ENCODE measurements around the gene PNKP.

Gene PNKP

DNA sequence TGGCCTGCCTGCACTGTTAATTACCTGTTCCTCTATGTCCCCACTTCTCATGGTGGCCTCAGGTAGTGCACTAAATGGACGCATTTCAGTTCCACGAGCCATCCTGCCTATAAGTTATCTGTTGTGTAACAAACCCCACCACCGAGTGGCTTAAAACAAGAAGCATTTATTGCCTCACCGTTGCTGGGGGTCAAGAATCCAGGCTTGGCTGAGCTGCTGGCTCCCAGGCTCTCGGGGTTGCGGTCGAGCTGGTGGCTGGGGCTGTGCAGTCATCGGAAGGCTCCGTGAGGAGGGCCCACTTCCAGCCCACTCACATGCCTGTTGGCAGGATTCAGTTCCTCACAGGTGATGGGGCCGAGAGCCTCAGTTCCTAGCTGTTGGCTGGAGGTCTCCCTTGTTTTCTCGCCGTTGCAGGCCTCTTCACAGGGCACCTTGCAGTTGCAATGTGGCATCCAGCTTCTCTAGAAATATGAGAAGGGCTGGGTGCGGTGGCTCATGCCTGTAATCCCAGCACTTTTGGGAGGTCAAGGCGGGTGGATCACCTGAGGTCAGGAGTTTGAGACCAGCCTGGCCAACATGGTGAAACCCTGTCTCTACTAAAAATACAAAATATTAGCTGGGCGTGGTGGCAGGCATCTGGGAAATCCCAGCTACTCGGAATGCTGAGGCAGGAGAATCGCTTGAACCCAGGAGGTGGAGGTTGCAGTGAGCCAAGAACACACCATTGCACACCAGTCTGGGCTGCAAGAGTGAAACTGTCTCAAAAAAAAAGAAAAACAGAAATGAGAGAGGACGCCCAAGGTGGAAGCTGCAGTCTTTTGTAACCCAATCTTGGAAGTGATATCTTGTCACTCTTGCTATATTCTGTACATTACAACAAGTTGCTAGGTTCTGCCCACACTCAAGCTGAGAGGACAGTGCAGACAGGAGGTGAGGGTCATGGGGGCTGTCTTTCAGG, 23.0 kb downstream of the PNKP start:
- Mint-ChIP-seq H3K36me3 (peaks cover 10 to 12% of the 10 kb centered on the region in 2 donors), H3K27me3 (no peaks in the 10 kb centered on the region), H3K27ac (peak overlapping the region; percentile 25), H3K9me3 (peaks cover 4 to 6% of the 10 kb centered on the region in 2 donors), H3K4me1 (peaks cover 29 to 51% of the 10 kb centered on the region in 2 donors), H3K4me3 (peak overlapping the region; percentile 29 to 47)
- no peak for DNase-seq
- no peak for ATAC-seq (replicated peaks)

GRCh38 chr19:49843265-49843664, 24.1 kb downstream of the PNKP start:
- peak; percentile 99 for ATAC-seq (replicated peaks)
- Mint-ChIP-seq H3K4me3 (peak overlapping the region in 1 of 2 donors; percentile 25), H3K4me1 (peaks cover 23 to 40% of the 10 kb centered on the region in 2 donors), H3K9me3 (peaks cover 0 to 3% of the 10 kb centered on the region in 2 donors), H3K27me3 (no peaks in the 10 kb centered on the region), H3K36me3 (peaks cover 18 to 19% of the 10 kb centered on the region in 2 donors), H3K27ac (peak overlapping the region; percentile 22)
- peak; percentile 63 for DNase-seq

DNA sequence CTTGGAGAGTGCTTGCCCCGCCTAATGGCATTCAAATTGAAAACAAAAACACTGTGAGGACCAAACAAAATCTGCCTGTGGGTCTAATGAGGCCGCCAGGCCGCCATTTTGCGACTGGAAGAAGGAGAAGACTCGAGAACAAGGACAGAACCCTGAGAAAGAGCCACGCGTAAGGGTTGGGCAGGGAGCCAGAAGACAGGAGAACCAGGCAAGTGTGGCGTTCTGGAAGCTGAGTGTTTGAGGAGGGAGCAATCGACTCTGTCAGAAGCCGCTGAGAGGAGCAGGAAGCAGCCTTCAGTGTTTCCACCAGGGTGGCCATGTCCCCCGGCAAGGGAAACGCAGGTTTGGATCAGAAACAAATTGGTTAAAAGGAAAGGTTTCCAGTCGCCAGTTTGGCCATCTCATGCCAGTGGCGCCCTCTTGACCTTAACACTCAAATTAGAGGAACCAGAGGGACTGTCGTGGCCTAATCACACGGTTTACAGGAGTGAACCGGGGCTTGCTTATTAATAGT, 26.6 kb downstream of the PNKP start:
- peaks cover 33 to 36% of the 10 kb centered on the region in 2 donors for H3K36me3 Mint-ChIP-seq
- H3K4me3 Mint-ChIP-seq = no peak overlapping the region
- peaks cover 0 to 2% of the 10 kb centered on the region in 2 donors for H3K9me3 Mint-ChIP-seq
- ATAC-seq (replicated peaks) = no peak
- no peaks in the 10 kb centered on the region for H3K27me3 Mint-ChIP-seq
- H3K4me1 Mint-ChIP-seq = peaks cover 16 to 41% of the 10 kb centered on the region in 2 donors
- H3K27ac Mint-ChIP-seq = no peak overlapping the region
- DNase-seq = no peak

DNA sequence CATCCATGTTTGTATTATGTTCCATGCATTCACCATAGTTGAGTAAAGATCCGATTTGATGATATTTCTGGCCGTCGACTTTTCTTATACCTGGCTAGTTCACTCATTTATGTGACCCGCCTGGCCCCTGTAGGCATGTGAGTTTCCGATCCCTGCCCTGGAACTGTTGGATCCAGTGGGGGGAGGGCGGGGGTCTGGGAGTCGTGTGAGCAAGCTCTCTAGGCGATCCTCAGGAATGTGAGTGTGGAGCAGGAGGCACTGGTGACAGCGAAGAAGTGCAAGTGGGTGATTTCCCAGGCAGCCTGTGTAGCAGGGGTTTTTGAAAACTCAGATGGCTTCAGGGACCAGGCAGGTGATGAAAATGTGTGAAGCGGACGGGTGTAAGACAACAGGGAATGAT, 27.1 kb downstream of the PNKP start:
- Mint-ChIP-seq H3K27ac (no peak overlapping the region), H3K4me1 (peaks cover 16 to 39% of the 10 kb centered on the region in 2 donors), H3K27me3 (no peaks in the 10 kb centered on the region), H3K4me3 (peak overlapping the region in 1 of 2 donors; percentile 53), H3K36me3 (peaks cover 34 to 39% of the 10 kb centered on the region in 2 donors), H3K9me3 (peaks cover 0 to 2% of the 10 kb centered on the region in 2 donors)
- DNase-seq (no peak), ATAC-seq (replicated peaks) (no peak)

- no peaks in the 10 kb centered on the region for H3K27me3 Mint-ChIP-seq
- no peak for DNase-seq
- peaks cover 40 to 45% of the 10 kb centered on the region in 2 donors for H3K36me3 Mint-ChIP-seq
- no peak for ATAC-seq (replicated peaks)
- peaks cover 15 to 33% of the 10 kb centered on the region in 2 donors for H3K4me1 Mint-ChIP-seq
- H3K27ac Mint-ChIP-seq = no peak overlapping the region
- H3K9me3 Mint-ChIP-seq = peaks cover 0 to 2% of the 10 kb centered on the region in 2 donors
- H3K4me3 Mint-ChIP-seq = no peak overlapping the region
These were observed 27.7 kb downstream of the PNKP start for GRCh38 chr19:49839713-49840112.

DNA sequence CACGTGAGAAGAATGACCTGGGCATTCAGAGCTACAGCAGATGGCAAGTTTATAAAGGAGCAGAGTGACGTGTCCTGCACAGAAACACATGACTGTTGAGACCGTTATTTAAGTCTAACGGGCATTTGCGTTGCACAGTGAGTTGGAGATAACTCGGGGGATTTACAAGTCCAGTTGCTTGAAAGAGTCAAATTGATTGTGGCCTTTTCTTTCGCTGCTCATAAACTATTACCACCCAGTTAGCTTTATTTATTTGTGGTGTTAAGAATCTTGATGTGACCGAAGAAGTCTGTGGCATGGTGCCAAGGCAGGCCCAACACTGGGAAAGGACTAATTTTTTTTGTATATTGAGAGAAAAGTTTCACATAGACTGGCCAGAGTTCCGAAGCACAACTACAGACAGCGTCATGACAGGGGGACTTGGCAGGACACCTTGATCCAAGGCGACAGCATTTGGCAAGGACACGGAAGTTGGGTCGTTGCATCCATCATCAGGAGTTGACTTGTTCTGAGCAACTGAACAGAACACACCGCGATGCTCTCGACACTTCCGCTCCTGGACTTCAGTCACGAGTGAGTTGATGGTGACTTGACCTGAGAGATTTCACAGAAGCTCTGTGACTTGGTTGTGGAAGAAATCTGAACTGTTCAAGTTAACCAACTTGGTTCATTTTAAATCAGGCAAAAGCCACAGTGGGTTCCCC, 28.3 kb downstream of the PNKP start:
- Mint-ChIP-seq H3K9me3 (peaks cover 0 to 2% of the 10 kb centered on the region in 2 donors), H3K4me1 (peaks cover 12 to 27% of the 10 kb centered on the region in 2 donors), H3K36me3 (peaks cover 45 to 48% of the 10 kb centered on the region in 2 donors), H3K27ac (peak overlapping the region; percentile 49), H3K27me3 (no peaks in the 10 kb centered on the region), H3K4me3 (no peak overlapping the region)
- DNase-seq (no peak), ATAC-seq (replicated peaks) (no peak)

DNA sequence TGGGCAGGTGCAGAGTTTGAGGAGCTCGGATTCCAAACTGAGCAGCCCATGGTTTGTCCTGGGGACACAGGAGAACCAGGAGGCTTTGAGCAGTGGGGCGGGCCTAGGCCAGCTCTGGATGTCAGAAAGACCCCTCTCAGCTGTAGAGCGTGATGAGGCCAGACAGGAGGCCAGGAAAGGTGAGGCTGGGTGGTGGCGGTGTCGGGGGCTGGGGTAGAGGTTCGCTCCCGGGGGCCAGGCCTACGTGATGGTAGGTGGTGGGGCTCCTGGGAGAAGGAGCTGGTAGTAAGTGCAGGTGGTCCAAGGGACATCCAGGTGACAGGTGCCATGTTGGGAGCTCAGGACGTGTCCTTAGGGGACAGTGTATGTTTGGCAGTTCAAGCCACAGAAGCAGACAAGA, 30.0 kb downstream of the PNKP start:
- DNase-seq = no peak
- H3K27me3 Mint-ChIP-seq = no peaks in the 10 kb centered on the region
- H3K4me3 Mint-ChIP-seq = no peak overlapping the region
- no peak overlapping the region for H3K27ac Mint-ChIP-seq
- H3K4me1 Mint-ChIP-seq = peaks cover 5 to 13% of the 10 kb centered on the region in 2 donors
- H3K36me3 Mint-ChIP-seq = peaks cover 56 to 60% of the 10 kb centered on the region in 2 donors
- H3K9me3 Mint-ChIP-seq = peaks cover 0 to 2% of the 10 kb centered on the region in 2 donors
- no peak for ATAC-seq (replicated peaks)

DNA sequence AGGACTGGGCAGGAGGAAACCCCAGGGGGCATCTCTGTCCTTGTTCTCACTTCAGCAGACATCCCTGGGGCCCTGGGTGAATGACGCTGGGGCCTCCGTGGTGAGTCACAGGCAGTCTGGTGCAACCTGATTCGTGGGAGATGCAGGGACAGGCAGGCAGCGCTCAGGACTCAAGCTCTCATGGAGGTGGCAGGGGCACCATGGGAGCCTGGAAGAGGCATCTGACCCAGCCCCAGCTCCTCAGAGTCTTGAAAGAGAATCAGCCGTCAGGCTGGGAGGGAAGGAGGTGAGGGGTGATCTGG, 30.4 kb downstream of the PNKP start:
- Mint-ChIP-seq H3K4me3 (no peak overlapping the region), H3K36me3 (peaks cover 60 to 64% of the 10 kb centered on the region in 2 donors), H3K4me1 (peaks cover 5 to 11% of the 10 kb centered on the region in 2 donors), H3K9me3 (peaks cover 0 to 2% of the 10 kb centered on the region in 2 donors), H3K27ac (no peak overlapping the region), H3K27me3 (no peaks in the 10 kb centered on the region)
- DNase-seq (no peak), ATAC-seq (replicated peaks) (no peak)

- H3K4me1 Mint-ChIP-seq = peaks cover 7 to 14% of the 10 kb centered on the region in 2 donors
- H3K27ac Mint-ChIP-seq = peak overlapping the region; percentile 31
- no peak for DNase-seq
- peaks cover 0 to 2% of the 10 kb centered on the region in 2 donors for H3K9me3 Mint-ChIP-seq
- no peak for ATAC-seq (replicated peaks)
- H3K4me3 Mint-ChIP-seq = no peak overlapping the region
- no peaks in the 10 kb centered on the region for H3K27me3 Mint-ChIP-seq
- peaks cover 64 to 69% of the 10 kb centered on the region in 2 donors for H3K36me3 Mint-ChIP-seq
These were observed 31.0 kb downstream of the PNKP start for GRCh38 chr19:49836176-49837008.

- H3K27ac Mint-ChIP-seq = no peak overlapping the region
- ATAC-seq (replicated peaks) (no peak), DNase-seq (no peak)
- H3K4me3 Mint-ChIP-seq = no peak overlapping the region
- peaks cover 4 to 12% of the 10 kb centered on the region in 2 donors for H3K4me1 Mint-ChIP-seq
- H3K9me3 Mint-ChIP-seq = no peaks in the 10 kb centered on the region
- H3K36me3 Mint-ChIP-seq = peaks cover 67 to 68% of the 10 kb centered on the region in 2 donors
- no peaks in the 10 kb centered on the region for H3K27me3 Mint-ChIP-seq
These were observed 31.8 kb downstream of the PNKP start for GRCh38 chr19:49835562-49835961.

DNA sequence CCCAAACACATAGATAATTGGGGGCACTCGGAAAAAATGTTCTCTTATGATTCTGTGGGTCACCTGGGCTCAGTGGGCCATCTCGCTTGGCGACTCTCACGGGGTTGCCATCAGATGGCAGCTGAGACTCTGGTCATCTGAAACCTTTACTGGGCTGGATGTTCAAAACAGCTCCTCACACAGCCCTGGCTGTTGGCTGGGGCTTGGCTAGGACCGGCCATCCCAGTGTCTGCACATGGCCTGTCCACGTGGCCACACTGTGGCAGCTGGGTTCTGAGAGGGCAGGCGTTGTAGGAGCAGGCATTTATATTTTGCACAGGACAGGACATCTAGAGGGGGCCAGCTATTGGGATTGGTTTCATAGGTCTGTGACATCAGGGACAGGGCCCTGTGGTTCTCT, 33.8 kb downstream of the PNKP start:
- Mint-ChIP-seq H3K4me1 (peaks cover 4 to 16% of the 10 kb centered on the region in 2 donors), H3K27ac (no peak overlapping the region), H3K4me3 (no peak overlapping the region), H3K27me3 (no peaks in the 10 kb centered on the region), H3K36me3 (peaks cover 54 to 60% of the 10 kb centered on the region in 2 donors), H3K9me3 (no peaks in the 10 kb centered on the region)
- ATAC-seq (replicated peaks) (no peak), DNase-seq (no peak)

DNA sequence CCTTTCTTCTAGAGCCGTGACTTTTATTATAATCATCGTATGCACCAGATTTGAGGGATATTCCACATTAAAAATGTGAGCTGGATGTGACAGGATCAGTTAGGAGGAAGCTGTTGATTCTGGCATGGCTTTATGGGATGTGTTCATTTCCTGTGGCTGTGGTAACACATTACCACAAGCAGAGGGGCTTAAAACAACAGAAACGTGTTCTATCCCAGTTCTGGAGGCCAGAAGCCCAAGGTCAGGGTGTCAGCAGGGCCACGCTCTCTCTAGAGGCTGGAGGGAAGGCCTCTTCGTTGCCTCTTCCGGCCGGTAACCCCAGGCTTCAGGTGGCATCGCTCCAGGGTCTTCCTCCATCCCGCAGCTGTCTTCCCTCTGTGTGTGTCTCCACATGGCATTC, 34.8 kb downstream of the PNKP start:
- DNase-seq = no peak
- H3K9me3 Mint-ChIP-seq = no peaks in the 10 kb centered on the region
- H3K36me3 Mint-ChIP-seq = peaks cover 45 to 51% of the 10 kb centered on the region in 2 donors
- H3K27me3 Mint-ChIP-seq = no peaks in the 10 kb centered on the region
- no peak for ATAC-seq (replicated peaks)
- peaks cover 4 to 17% of the 10 kb centered on the region in 2 donors for H3K4me1 Mint-ChIP-seq
- H3K27ac Mint-ChIP-seq = no peak overlapping the region
- H3K4me3 Mint-ChIP-seq = no peak overlapping the region

DNA sequence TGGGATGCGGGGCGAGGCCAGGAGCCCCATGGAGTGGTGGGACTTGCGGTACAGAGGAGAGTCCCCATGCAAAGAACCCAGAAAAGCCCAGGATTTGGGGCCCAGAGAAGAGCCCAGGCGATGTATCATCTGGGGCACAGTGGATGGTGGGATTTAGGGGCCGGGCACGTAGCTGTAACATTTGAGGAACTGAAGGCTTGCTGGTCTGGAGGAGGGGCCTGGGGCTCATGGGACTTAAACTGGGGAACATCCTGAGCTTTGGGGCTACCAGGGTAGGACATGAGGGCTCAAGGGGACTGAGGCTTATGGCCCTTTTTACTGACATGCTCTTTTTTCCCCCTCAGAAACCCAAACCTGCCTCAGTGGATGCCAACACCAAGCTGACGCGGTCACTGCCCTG, 35.8 kb downstream of the PNKP start:
- H3K27me3 Mint-ChIP-seq = no peaks in the 10 kb centered on the region
- H3K9me3 Mint-ChIP-seq = no peaks in the 10 kb centered on the region
- DNase-seq = no peak
- peaks cover 5 to 12% of the 10 kb centered on the region in 2 donors for H3K4me1 Mint-ChIP-seq
- H3K27ac Mint-ChIP-seq = peak overlapping the region; percentile 21
- peaks cover 37 to 50% of the 10 kb centered on the region in 2 donors for H3K36me3 Mint-ChIP-seq
- ATAC-seq (replicated peaks) = no peak
- no peak overlapping the region for H3K4me3 Mint-ChIP-seq

- H3K4me1 Mint-ChIP-seq = peaks cover 7 to 12% of the 10 kb centered on the region in 2 donors
- peaks cover 40 to 52% of the 10 kb centered on the region in 2 donors for H3K36me3 Mint-ChIP-seq
- DNase-seq = no peak
- no peak overlapping the region for H3K4me3 Mint-ChIP-seq
- ATAC-seq (replicated peaks) = no peak
- H3K27me3 Mint-ChIP-seq = no peaks in the 10 kb centered on the region
- H3K9me3 Mint-ChIP-seq = no peaks in the 10 kb centered on the region
- H3K27ac Mint-ChIP-seq = no peak overlapping the region
These were observed 36.6 kb downstream of the PNKP start for GRCh38 chr19:49830766-49831165.
